Measurements from ENCODE around the gene MYL10.

GRCh38 chr7:101582971-101583370 lies 46.1 kb downstream of the MYL10 start:
- TF ChIP-seq ZNF274 (IDR thresholded peaks at IDR 0.05; ENCODE audit: low read depth, low read length): no peak
- no peak for TF ChIP-seq YY1 (IDR thresholded peaks at IDR 0.05; ENCODE audit: insufficient read depth, insufficient read length)
- TF ChIP-seq SUZ12 (IDR thresholded peaks at IDR 0.05; ENCODE audit: extremely low read depth, insufficient read depth, insufficient read length): no peak

All from NT2/D1 (cell line).